Fibroblast of mammary gland (primary cell): ENCODE results near the gene WFIKKN1.

Experiments
- DNase-seq: peaks from one replicate; pipeline ENCODE4 v3.0.0-alpha.2; 2010; ENCODE audit warnings: low read depth
- H3K4me3 ChIP-seq: 2 replicates; pipeline ENCODE4 v1.5.1; 2011; ENCODE audit warnings: low read depth, mild to moderate bottlenecking, low read length, moderate library complexity; ENCODE audit not compliant: control insufficient read depth
- CTCF ChIP-seq: conservative IDR thresholded peaks from 2 replicates; pipeline ENCODE4 v1.5.1; 2011; ENCODE audit warnings: low read depth, low read length, inconsistent platforms; ENCODE audit not compliant: control insufficient read depth, insufficient read depth

WFIKKN1 gene

GRCh38 chr16:675884-676564, 45.2 kb downstream of the WFIKKN1 start:
- no peak for TF ChIP-seq CTCF
- DNase-seq = no peak
- H3K4me3 ChIP-seq = peak overlapping the region; percentile 33

- no peak for TF ChIP-seq CTCF
- no peak overlapping the region for H3K4me3 ChIP-seq
- DNase-seq = no peak
These were observed 45.7 kb downstream of the WFIKKN1 start for GRCh38 chr16:676565-676902.

- H3K4me3 ChIP-seq = no peak overlapping the region
- DNase-seq = no peak
These were observed 46.1 kb downstream of the WFIKKN1 start for GRCh38 chr16:676913-677312.

GRCh38 chr16:677316-678190, 46.8 kb downstream of the WFIKKN1 start:
- no peak overlapping the region for H3K4me3 ChIP-seq
- TF ChIP-seq CTCF = no peak
- no peak for DNase-seq

More at GRCh38 chr16:676913-677312, 46.1 kb downstream of the WFIKKN1 start:
- no peak for TF ChIP-seq CTCF

- TF ChIP-seq CTCF = no peak
- DNase-seq = no peak
- H3K4me3 ChIP-seq = no peak overlapping the region
These were observed 47.5 kb downstream of the WFIKKN1 start for GRCh38 chr16:678209-678857.

GRCh38 chr16:678858-679813, 48.4 kb downstream of the WFIKKN1 start:
- TF ChIP-seq CTCF = no peak
- peak overlapping the region; percentile 45 for H3K4me3 ChIP-seq
- peak; percentile 38 for DNase-seq
